H1 (cell line): ENCODE results near the gene UBE2E3. TPM values are rescaled to one million over a fixed set of nuclear protein-coding genes. Genes with fewer than 3 reads are reported as not detected.

Experiments
- CTCF ChIA-PET: fragments of 300-600 bp; sonication (Branson Sonifier 250); formaldehyde crosslinking; loops from one replicate; lab custom pipeline; 2021; ENCODE audit not compliant: partially characterized antibody; lab: Charles Lee
- POLR2A ChIA-PET: fragments of 300-600 bp; sonication (Branson Sonifier 250); formaldehyde crosslinking; loops from one replicate; lab custom pipeline; 2021; ENCODE audit warnings: inconsistent platforms; ENCODE audit not compliant: partially characterized antibody; lab: Charles Lee
- DNase-seq, 2 experiments: peaks; one replicate each; pipeline versions ENCODE4 v3.0.0 to v3.0.0-alpha.2; 2010 to 2022; ENCODE audit warnings: low spot score in 2 of 2, low read depth in 1 of 2, mixed read lengths in 1 of 2
- FAIRE-seq: peaks from 2 replicates; lab custom pipeline; 2011; peaks lifted over from hg19 to GRCh38; lab: Jason Lieb, UNC
- H2AFZ ChIP-seq: 2 replicates; pipeline ENCODE4 v1.8.1; 2012; ENCODE audit warnings: low read length, inconsistent platforms
- H2AK5ac ChIP-seq: 2 replicates; pipeline ENCODE4 v1.6.1; 2013; ENCODE audit warnings: low read depth, low read length
- H2BK120ac ChIP-seq: replicated peaks from 2 replicates; pipeline ENCODE3; 2013; ENCODE audit warnings: low read depth, low read length, inconsistent platforms
- H2BK12ac ChIP-seq: 2 replicates; pipeline ENCODE4 v1.6.1; 2013; ENCODE audit warnings: low read depth, low read length
- H2BK15ac ChIP-seq: 2 replicates; pipeline ENCODE4 v1.6.1; 2013; ENCODE audit warnings: low read length
- H2BK20ac ChIP-seq: 2 replicates; pipeline ENCODE4 v1.6.1; 2013; ENCODE audit warnings: low read length
- H2BK5ac ChIP-seq: 2 replicates; pipeline ENCODE4 v1.6.1; 2013; ENCODE audit warnings: low read depth, low read length
- H3K14ac ChIP-seq: 2 replicates; pipeline ENCODE4 v1.6.1; 2013; ENCODE audit warnings: inconsistent platforms; ENCODE audit not compliant: insufficient read length
- H3K18ac ChIP-seq: 2 replicates; pipeline ENCODE4 v1.6.1; 2013; ENCODE audit warnings: low read length; ENCODE audit errors: extremely low read depth
- H3K23ac ChIP-seq: 2 replicates; pipeline ENCODE4 v1.6.1; 2013; ENCODE audit warnings: inconsistent platforms; ENCODE audit not compliant: insufficient read length
- H3K23me2 ChIP-seq: 2 replicates; pipeline ENCODE4 v1.6.1; 2013; ENCODE audit warnings: low read depth, low read length
- H3K27ac ChIP-seq: 2 replicates; pipeline ENCODE4 v1.6.1; 2011; ENCODE audit warnings: low read depth, low read length, inconsistent platforms
- H3K27me3 ChIP-seq, 4 experiments: replicated peaks in 1 of 4; 1 replicate in 1 of 4; 2 replicates in 3 of 4; pipeline versions ENCODE4 v1.6.1 to v1.8.1; 2011 to 2013; ENCODE audit warnings: low read length in 3 of 4, mild to moderate bottlenecking in 3 of 4, inconsistent platforms in 2 of 4, mixed read lengths in 2 of 4, moderate library complexity in 1 of 4; ENCODE audit not compliant: control insufficient read depth in 3 of 4, insufficient read depth in 3 of 4; ENCODE audit errors: extremely low read depth in 1 of 4
- H3K36me3 ChIP-seq, 4 experiments: 2 replicates each; pipeline versions ENCODE4 v1.6.1 to v1.8.1; 2011 to 2013; ENCODE audit warnings: mild to moderate bottlenecking in 4 of 4, low read length in 3 of 4, moderate library complexity in 2 of 4, control low read depth in 1 of 4, inconsistent platforms in 1 of 4; ENCODE audit not compliant: insufficient read depth in 4 of 4, control insufficient read depth in 2 of 4
- H3K4ac ChIP-seq: replicated peaks from 2 replicates; pipeline ENCODE3; 2013; ENCODE audit warnings: low read length, low read depth, mixed read lengths, inconsistent platforms; ENCODE audit not compliant: insufficient read length
- H3K4me1 ChIP-seq, 4 experiments: replicated peaks in 1 of 4; 1 replicate in 1 of 4; 2 replicates in 3 of 4; pipeline versions ENCODE4 v1.6.1 to v1.8.1; 2011 to 2013; ENCODE audit warnings: low read length in 3 of 4, inconsistent platforms in 2 of 4, mixed read lengths in 1 of 4; ENCODE audit not compliant: insufficient read depth in 4 of 4, control insufficient read depth in 3 of 4
- H3K4me2 ChIP-seq, 2 experiments: 2 replicates each; pipeline versions ENCODE4 v1.6.1 to v1.8.1; 2011 to 2013; ENCODE audit warnings: low read depth in 2 of 2, low read length in 2 of 2, control low read depth in 1 of 2, inconsistent platforms in 1 of 2, mild to moderate bottlenecking in 1 of 2; ENCODE audit not compliant: insufficient read depth in 1 of 2
- H3K4me3 ChIP-seq, 4 experiments: fragments of 200-600, 300-600 bp in 1 of 4; sonication (generic), shearing (Covaris generic), sonication (Bioruptor Twin) in 1 of 4; 2 replicates each; pipeline versions ENCODE4 v1.5.1 to v1.8.1; 2011 to 2016; ENCODE audit warnings: low read length in 4 of 4, low read depth in 3 of 4, control low read depth in 2 of 4, inconsistent platforms in 2 of 4, mild to moderate bottlenecking in 2 of 4, mixed read lengths in 1 of 4, moderate library complexity in 1 of 4; ENCODE audit not compliant: insufficient read depth in 2 of 4; ENCODE audit errors: extremely low read depth in 1 of 4
- H3K56ac ChIP-seq: replicated peaks from 2 replicates; pipeline ENCODE3; 2013; ENCODE audit warnings: low read depth, mild to moderate bottlenecking, mixed read lengths, low read length, inconsistent platforms; ENCODE audit not compliant: insufficient read length
- H3K79me1 ChIP-seq: 2 replicates; pipeline ENCODE4 v1.6.1; 2013; ENCODE audit warnings: low read depth, low read length, control low read depth
- H3K79me2 ChIP-seq, 2 experiments: 2 replicates each; pipeline versions ENCODE4 v1.6.1 to v1.8.1; 2012 to 2013; ENCODE audit warnings: low read length in 2 of 2, mild to moderate bottlenecking in 2 of 2, inconsistent platforms in 1 of 2; ENCODE audit not compliant: insufficient read depth in 2 of 2, control insufficient read depth in 1 of 2
- H3K9ac ChIP-seq, 4 experiments: replicated peaks in 1 of 4; 1 replicate in 1 of 4; 2 replicates in 3 of 4; pipeline versions ENCODE4 v1.6.1 to v1.8.1; 2011 to 2013; ENCODE audit warnings: low read depth in 3 of 4, low read length in 3 of 4, control low read depth in 2 of 4, mild to moderate bottlenecking in 2 of 4, moderate library complexity in 2 of 4, inconsistent platforms in 1 of 4; ENCODE audit errors: extremely low read depth in 1 of 4
- H3K9me3 ChIP-seq, 2 experiments: 2 replicates each; pipeline versions ENCODE4 v1.6.1 to v1.8.1; 2012 to 2013; ENCODE audit warnings: mild to moderate bottlenecking in 2 of 2, moderate library complexity in 2 of 2, control low read depth in 1 of 2, inconsistent platforms in 1 of 2, low read depth in 1 of 2, low read length in 1 of 2, mixed read lengths in 1 of 2; ENCODE audit not compliant: insufficient read depth in 2 of 2
- H4K20me1 ChIP-seq, 2 experiments: replicated peaks in 1 of 2; 2 replicates each; pipeline versions ENCODE3 to v1.8.1; 2011 to 2013; ENCODE audit warnings: inconsistent platforms in 2 of 2, low read length in 2 of 2, mild to moderate bottlenecking in 1 of 2; ENCODE audit not compliant: insufficient read depth in 2 of 2, control insufficient read depth in 1 of 2
- H4K5ac ChIP-seq: 2 replicates; pipeline ENCODE4 v1.6.1; 2013; ENCODE audit warnings: low read length, low read depth, mixed read lengths, inconsistent platforms; ENCODE audit not compliant: insufficient read length
- H4K8ac ChIP-seq: 2 replicates; pipeline ENCODE4 v1.8.0; 2013; ENCODE audit warnings: mild to moderate bottlenecking, moderate library complexity, low read length, inconsistent platforms; ENCODE audit not compliant: insufficient read depth; ENCODE audit errors: extremely low read depth
- H4K91ac ChIP-seq: replicated peaks from 2 replicates; pipeline ENCODE3; 2013; ENCODE audit warnings: low read length, mixed read lengths, inconsistent platforms; ENCODE audit not compliant: insufficient read length
- CBX5 ChIP-seq: fragments of 300-800, 300-1000 bp; sonication (generic); IDR thresholded peaks from 2 replicates; pipeline ENCODE4 v1.7.1; 2016; ENCODE audit warnings: antibody characterized with exemption, low read length, low read depth
- CEBPB ChIP-seq: IDR thresholded peaks from 2 replicates; pipeline ENCODE4 v1.6.1; 2012; ENCODE audit warnings: low read depth, low read length
- EGR1 ChIP-seq: IDR thresholded peaks from 2 replicates; pipeline ENCODE4 v1.6.1; 2011; ENCODE audit warnings: low read depth, low read length, borderline replicate concordance
- NANOG ChIP-seq: IDR thresholded peaks from 2 replicates; pipeline ENCODE4 v1.6.1; 2011; ENCODE audit warnings: low read length, low read depth, mild to moderate bottlenecking, inconsistent platforms; ENCODE audit not compliant: insufficient read depth, poor library complexity, severe bottlenecking
- POU5F1 ChIP-seq: IDR thresholded peaks from 2 replicates; pipeline ENCODE4 v1.6.1; 2011; ENCODE audit warnings: low read depth, mild to moderate bottlenecking, low read length, moderate library complexity
- SIX5 ChIP-seq: IDR thresholded peaks from 2 replicates; pipeline ENCODE4 v1.6.1; 2011; ENCODE audit warnings: mild to moderate bottlenecking, low read depth, low read length
- WGBS, 2 experiments: shearing (Covaris generic) in 1 of 2; methylation state at CpG; one replicate each; pipeline versions ENCODE4 v1.1.6 to v1.1.7; 2013 to 2015; ENCODE audit warnings: low lambda C conversion rate in 2 of 2, mixed read lengths in 2 of 2, inconsistent platforms in 1 of 2, low coverage in 1 of 2, missing lambda C conversion rate in 1 of 2; ENCODE audit not compliant: insufficient replicate concordance in 2 of 2, insufficient coverage in 1 of 2, insufficient read length in 1 of 2; ENCODE audit errors: extremely low coverage in 1 of 2, missing lambda C conversion rate in 1 of 2; 5-methylcytosine and 5-hydroxymethylcytosine counted together
- polyA plus RNA-seq, 7 experiments: library from polyadenylated mRNA; depleted of rRNA in 3 of 7; stranded (reverse) in 5 of 7; unstranded in 2 of 7; fragments of >200 nt in 5 of 7; fragments of 200-250 nt in 2 of 7; gene quantifications; 1 replicate in 5 of 7; 2 replicates in 1 of 7; 4 replicates in 1 of 7; pipeline versions ENCODE4 v1.2.1 to v1.2.3, GENCODE V29; 2011 to 2013; ENCODE audit warnings: missing spikeins in 2 of 7, mixed read lengths in 2 of 7
- total RNA-seq: library from RNA; stranded (reverse); fragmentation: NEBNext Ultra II Directional; extraction: Animal tissue kit (Norgen Biotek cat#: 25700); gene quantifications from 2 replicates; pipeline ENCODE4 v1.2.1, GENCODE V29; 2021
- TF ChIP-seq, protein P1 (sequence below): IDR thresholded peaks from 2 replicates; pipeline ENCODE4 v1.6.1; 2012; ENCODE audit warnings: inconsistent platforms

UBE2E3 gene
- total and polyA plus RNA-seq, 2 of the 8 experiments (the other 6 are each of a cell fraction or from before 2014, with no cell fraction given) = 106 to 132 TPM

DNA sequence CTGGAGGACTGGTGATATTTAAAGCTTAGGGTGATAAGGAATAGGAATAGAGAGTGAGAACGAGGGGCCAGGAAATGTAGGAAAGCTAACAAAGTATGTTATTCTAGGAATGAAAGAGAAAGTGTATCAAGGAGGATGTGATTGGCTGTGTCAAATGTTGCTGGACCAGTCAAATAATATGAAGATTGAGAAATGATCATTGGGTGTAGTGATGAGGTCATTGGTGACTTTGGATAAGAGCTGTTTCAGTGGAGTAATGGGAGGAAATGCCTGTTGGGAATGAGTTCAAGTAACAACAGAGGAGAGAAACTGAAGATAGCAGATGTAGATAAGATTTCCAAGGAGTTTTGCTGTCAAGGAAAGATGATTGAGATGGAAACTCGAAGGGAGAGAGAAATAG is 74.4 kb downstream of the UBE2E3 start:
- H3K14ac ChIP-seq = no peak overlapping the region
- H4K8ac ChIP-seq = no peak overlapping the region
- WGBS, 2 experiments = 100% methylated on average over 1 to 2 of the region's 2 CpGs
- no peak overlapping the region for H3K4me3 ChIP-seq
- H3K4me2 ChIP-seq = no peak overlapping the region
- no peak overlapping the region for H2BK120ac ChIP-seq
- DNase-seq (no peak), FAIRE-seq (no peak)
- no peaks in the 10 kb centered on the region for H3K27me3 ChIP-seq
- H3K18ac ChIP-seq = no peak overlapping the region
- H3K9ac ChIP-seq = no peak overlapping the region
- H2BK5ac ChIP-seq = no peak overlapping the region
- no peak overlapping the region for H2AK5ac ChIP-seq
- no peak overlapping the region for H2BK20ac ChIP-seq
- no peaks in the 10 kb centered on the region for H3K36me3 ChIP-seq
- peaks cover 0 to 4% of the 10 kb centered on the region in 2 experiments for H4K20me1 ChIP-seq
- no peak overlapping the region for H4K5ac ChIP-seq
- peaks cover 0 to 64% of the 10 kb centered on the region in 2 experiments; a peak in 2 of 4 replicates for H3K79me2 ChIP-seq
- H2BK12ac ChIP-seq = no peak overlapping the region
- 0 out of 2 replicates have a peak, but pooled peaks cover 2% of the 10 kb centered on the region for H3K79me1 ChIP-seq
- H3K9me3 ChIP-seq = no peaks in the 10 kb centered on the region
- H3K27ac ChIP-seq = no peak overlapping the region
- ChIA-PET POLR2A (interaction anchor here (1.7 kb wide), 1 partner anchor 75 kb away, joined by 6 read pairs; the partner anchor contains the start of gene UBE2E3), CTCF (interaction anchor here (0.6 to 0.9 kb wide), 2 partner anchors 95 to 180 kb away, joined by 3 to 7 read pairs; no protein-coding TSS in a partner anchor)
- H2BK15ac ChIP-seq = no peak overlapping the region
- H3K23me2 ChIP-seq = no peaks in the 10 kb centered on the region
- no peak overlapping the region for H2AFZ ChIP-seq
- no peak overlapping the region for H3K4ac ChIP-seq
- no peak overlapping the region for H3K23ac ChIP-seq
- H4K91ac ChIP-seq = no peak overlapping the region
- peaks cover 0 to 2% (median 0%) of the 10 kb centered on the region in 4 experiments; a peak in 2 of 7 replicates for H3K4me1 ChIP-seq
- H3K56ac ChIP-seq = no peak overlapping the region
- TF ChIP-seq, protein P1, sequence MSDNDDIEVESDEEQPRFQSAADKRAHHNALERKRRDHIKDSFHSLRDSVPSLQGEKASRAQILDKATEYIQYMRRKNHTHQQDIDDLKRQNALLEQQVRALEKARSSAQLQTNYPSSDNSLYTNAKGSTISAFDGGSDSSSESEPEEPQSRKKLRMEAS = no peak
- TF ChIP-seq CEBPB (no peak), EGR1 (no peak), SIX5 (no peak), NANOG (no peak), POU5F1 (no peak), CBX5 (no peak)
